Endothelial cell of umbilical vein (primary cell): ENCODE measurements around the gene SCLY. TPM values are rescaled to one million over a fixed set of nuclear protein-coding genes. Genes with fewer than 3 reads are reported as not detected.

Source experiments
- BruUV-seq: library from RNA; stranded (reverse); fragments of 400-500 nt; replicated peaks from 2 replicates; lab custom pipeline; 2021; lab: Mats Ljungman, UMichigan
- CTCF ChIA-PET: fragments of 300-600, 350-600 bp; sonication (Branson Sonifier 250); formaldehyde crosslinking; loops from one replicate; lab custom pipeline; 2021; ENCODE audit warnings: antibody characterized with exemption, inconsistent platforms; lab: Charles Lee
- POLR2A ChIA-PET: fragments of 300-600, 350-600 bp; sonication (Branson Sonifier 250); formaldehyde crosslinking; loops from one replicate; lab custom pipeline; 2021; ENCODE audit warnings: antibody characterized with exemption, inconsistent platforms; lab: Charles Lee
- DNase-seq: peaks from one replicate; pipeline ENCODE4 v3.0.0-alpha.2; 2011; ENCODE audit warnings: low read depth, low spot score
- FAIRE-seq: peaks from 2 replicates; lab custom pipeline; 2011; peaks lifted over from hg19 to GRCh38; lab: Jason Lieb, UNC
- H2AFZ ChIP-seq: 2 replicates; pipeline ENCODE4 v1.6.0; 2012; ENCODE audit warnings: low read depth, low read length, control low read depth, inconsistent platforms
- H3K27ac ChIP-seq: 2 replicates; pipeline ENCODE4 v1.5.1; 2011; ENCODE audit warnings: low read depth, mild to moderate bottlenecking, control low read depth, low read length, moderate library complexity; ENCODE audit not compliant: insufficient read depth
- H3K27me3 ChIP-seq, 2 experiments: 2 replicates each; pipeline versions ENCODE4 v1.6.0 to v1.6.1; 2011; ENCODE audit warnings: low read length in 2 of 2, mixed read lengths in 1 of 2; ENCODE audit not compliant: control insufficient read depth in 2 of 2, insufficient read depth in 2 of 2
- H3K36me3 ChIP-seq, 2 experiments: 2 replicates in 1 of 2; 3 replicates in 1 of 2; pipeline ENCODE4 v1.5.1; 2011; ENCODE audit warnings: low read length in 2 of 2, mild to moderate bottlenecking in 1 of 2, moderate library complexity in 1 of 2; ENCODE audit not compliant: control insufficient read depth in 2 of 2, insufficient read depth in 2 of 2; ENCODE audit errors: extremely low read depth in 1 of 2
- H3K4me1 ChIP-seq: 3 replicates; pipeline ENCODE4 v1.5.1; 2011; ENCODE audit warnings: mild to moderate bottlenecking, low read length; ENCODE audit not compliant: control insufficient read depth, insufficient read depth; ENCODE audit errors: extremely low read depth
- H3K4me2 ChIP-seq: 2 replicates; pipeline ENCODE4 v1.6.1; 2011; ENCODE audit warnings: low read length, control low read depth, mixed read lengths; ENCODE audit not compliant: insufficient read depth
- H3K4me3 ChIP-seq, 3 experiments: fragments of 200-600 bp in 1 of 3; sonication (generic), shearing (Covaris generic) in 1 of 3; replicated peaks in 1 of 3; 2 replicates each; pipeline ENCODE4 v1.5.1; 2011 to 2016; ENCODE audit warnings: control low read depth in 3 of 3, low read length in 3 of 3, mild to moderate bottlenecking in 2 of 3, inconsistent platforms in 1 of 3, low read depth in 1 of 3, moderate library complexity in 1 of 3; ENCODE audit not compliant: insufficient read depth in 1 of 3
- H3K79me2 ChIP-seq: 2 replicates; pipeline ENCODE4 v1.6.0; 2012; ENCODE audit warnings: low read length, inconsistent platforms; ENCODE audit not compliant: control insufficient read depth, insufficient read depth
- H3K9ac ChIP-seq: replicated peaks from 2 replicates; pipeline ENCODE3; 2011; ENCODE audit warnings: low read length, control low read depth; ENCODE audit not compliant: insufficient read depth; ENCODE audit errors: extremely low read depth
- H3K9me1 ChIP-seq: replicated peaks from 3 replicates; pipeline ENCODE4 v1.6.0; 2011; ENCODE audit warnings: mild to moderate bottlenecking, low read length; ENCODE audit not compliant: control insufficient read depth, insufficient read depth; ENCODE audit errors: extremely low read depth
- H3K9me3 ChIP-seq: replicated peaks from 2 replicates; pipeline ENCODE4 v1.5.1; 2012; ENCODE audit warnings: low read length, inconsistent platforms; ENCODE audit not compliant: control insufficient read depth, insufficient read depth
- H4K20me1 ChIP-seq: replicated peaks from 2 replicates; pipeline ENCODE3; 2011; ENCODE audit warnings: mild to moderate bottlenecking, low read length; ENCODE audit not compliant: control insufficient read depth, insufficient read depth; ENCODE audit errors: extremely low read depth
- CTCF ChIP-seq, 2 donors: IDR thresholded peaks; 1 replicate in 1 of 2; 2 replicates in 1 of 2; pipeline ENCODE4 v1.5.1; 2011; ENCODE audit warnings: low read length in 2 of 2, mild to moderate bottlenecking in 2 of 2, moderate library complexity in 2 of 2, control low read depth in 1 of 2, inconsistent platforms in 1 of 2, low read depth in 1 of 2; ENCODE audit not compliant: insufficient read depth in 1 of 2; ENCODE audit errors: extremely low read depth in 1 of 2
- EZH2 ChIP-seq: IDR thresholded peaks from 2 replicates; pipeline ENCODE4 v1.6.1; 2012; ENCODE audit warnings: borderline replicate concordance, low read depth, mild to moderate bottlenecking, moderate library complexity, low read length, inconsistent platforms; ENCODE audit not compliant: severe bottlenecking
- FOS ChIP-seq: IDR thresholded peaks from 2 replicates; pipeline ENCODE4 v1.6.1; 2011; ENCODE audit warnings: mild to moderate bottlenecking, low read length, moderate library complexity, borderline replicate concordance; ENCODE audit not compliant: insufficient read depth
- GATA2 ChIP-seq: IDR thresholded peaks from 2 replicates; pipeline ENCODE4 v1.7.0; 2011; ENCODE audit warnings: low read depth, mild to moderate bottlenecking, moderate library complexity, mixed read lengths, low read length; ENCODE audit not compliant: insufficient read length, insufficient read depth
- JUN ChIP-seq: IDR thresholded peaks from 2 replicates; pipeline ENCODE4 v1.6.1; 2011; ENCODE audit warnings: borderline replicate concordance, low read depth; ENCODE audit not compliant: insufficient read length, insufficient read depth
- MAX ChIP-seq: IDR thresholded peaks from 2 replicates; pipeline ENCODE4 v1.6.1; 2011; ENCODE audit not compliant: insufficient read depth, insufficient read length
- MYC ChIP-seq: IDR thresholded peaks from one replicate; pipeline ENCODE4 v1.6.1; 2011; ENCODE audit warnings: mild to moderate bottlenecking, low read depth, low read length
- POLR2A ChIP-seq: IDR thresholded peaks from 2 replicates; pipeline ENCODE4 v1.6.1; 2012; ENCODE audit warnings: low read depth, mild to moderate bottlenecking, control low read depth, low read length
- POLR2AphosphoS5 ChIP-seq: IDR thresholded peaks from 2 replicates; pipeline ENCODE4 v1.6.1; 2012; ENCODE audit warnings: low read depth, mild to moderate bottlenecking, control low read depth, low read length, moderate library complexity; ENCODE audit not compliant: insufficient read depth
- dilution Hi-C: fragments of 300-500 bp; cut with MboI; formaldehyde crosslinking; loops from one replicate; pipeline ENCODE4 v1.15.0; 2019; ENCODE audit warnings: low sequenced_read_pairs; ENCODE audit not compliant: extremely low pct_ligation_motif_present
- intact Hi-C: fragments of 100-400 bp; cut with micrococcal nuclease; formaldehyde crosslinking; loops from one replicate; pipeline ENCODE4 v1.10.0; 2022
- polyA plus RNA-seq, 4 experiments: library from polyadenylated mRNA; depleted of rRNA in 3 of 4; stranded (reverse) in 3 of 4; unstranded in 1 of 4; fragments of >200 nt; gene quantifications; 2 replicates each; pipeline versions ENCODE4 v1.2.1 to v1.2.3, GENCODE V29; 2011 to 2012; ENCODE audit warnings: missing spikeins in 1 of 4
- total RNA-seq: library from RNA; stranded (reverse); gene quantifications from 2 replicates; pipeline ENCODE4 v1.2.3, GENCODE V29; 2021

SCLY gene
- total and polyA plus RNA-seq, 2 donors (not counting 3 experiments of a cell fraction or from before 2014, with no cell fraction given) = 22.6 to 32.7 TPM

GRCh38 chr2:238129166-238130010 is 68.6 kb downstream of the SCLY start:
- Histone ChIP-seq H3K4me3 (no peak overlapping the region), H3K36me3 (no peaks in the 10 kb centered on the region), H3K27ac (no peak overlapping the region), H3K4me2 (no peak overlapping the region), H3K9ac (no peak overlapping the region), H3K4me1 (no peaks in the 10 kb centered on the region), H3K79me2 (no peaks in the 10 kb centered on the region), H3K27me3 (no peaks in the 10 kb centered on the region), H2AFZ (no peak overlapping the region), H3K9me3 (no peaks in the 10 kb centered on the region), H4K20me1 (no peaks in the 10 kb centered on the region), H3K9me1 (no peaks in the 10 kb centered on the region)
- no TSS peak for BruUV-seq
- ChIA-PET CTCF (no interaction called here), POLR2A (no interaction called here)
- intact Hi-C loops (no loop called here), dilution Hi-C loops (no loop called here)
- DNase-seq = no peak
- TF ChIP-seq CTCF (IDR thresholded peaks at IDR 0.05; ENCODE audit: extremely low read depth in 1 of 2, insufficient read depth in 1 of 2, low read depth in 1 of 2, low read length in 2 of 2) (no peak), MAX (no peak), POLR2A (no peak), FOS (no peak), POLR2AphosphoS5 (no peak), MYC (no peak), JUN (no peak), GATA2 (no peak), EZH2 (no peak)
- no peak for FAIRE-seq
